Skin epidermis (tissue), 12 donors: ENCODE measurements around the gene HERC2.

Source experiments
- H3K27ac ChIP-seq, 21 experiments: fragments of 200-600 bp; sonication (generic) in 11 of 21; one replicate each; pipeline ENCODE4 v1.5.0; 2020; ENCODE audit warnings: mild to moderate bottlenecking in 3 of 21, inconsistent platforms in 2 of 21, moderate library complexity in 2 of 21
- H3K4me3 ChIP-seq, 7 experiments: fragments of 200-600 bp; sonication (generic) in 2 of 7; one replicate each; pipeline ENCODE4 v1.5.0; 2020; ENCODE audit warnings: inconsistent platforms in 2 of 7, mild to moderate bottlenecking in 2 of 7, moderate library complexity in 1 of 7

The HERC2 gene

DNA sequence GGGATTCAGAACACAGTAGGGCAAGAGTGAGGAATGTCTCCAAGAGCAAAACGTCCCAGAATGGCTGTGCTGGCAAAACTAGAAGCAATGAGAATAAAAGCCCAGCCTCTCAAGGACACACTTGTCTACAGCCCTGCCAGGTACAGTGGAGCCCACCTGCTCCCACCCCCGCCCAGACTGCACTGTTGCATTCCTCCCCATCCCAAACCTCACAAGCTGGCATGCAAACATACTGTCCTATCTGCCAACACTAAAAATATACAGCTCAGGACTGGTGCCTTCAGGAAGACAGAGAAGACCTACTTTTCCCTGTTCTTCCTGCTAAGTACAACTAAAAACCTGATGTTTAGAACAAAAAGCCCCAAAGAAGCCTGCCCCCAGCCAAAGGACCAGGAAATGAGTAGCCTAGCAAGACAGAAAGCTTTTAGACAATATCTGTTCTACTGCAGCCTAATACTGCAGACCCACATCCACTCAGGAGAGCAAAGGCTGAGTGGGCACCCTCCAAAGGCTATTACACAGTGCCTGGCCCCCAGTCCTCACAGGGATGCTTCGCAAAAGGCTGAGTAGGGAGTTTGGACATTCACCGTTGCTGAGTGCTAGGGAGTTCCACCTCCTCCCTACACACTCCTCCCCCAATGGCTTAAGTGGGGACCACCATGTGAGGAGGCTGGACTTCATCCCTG lies 236.3 kb downstream of the HERC2 start:
- H3K4me3 ChIP-seq: no peak overlapping the region
- no peak overlapping the region for H3K27ac ChIP-seq

- Histone ChIP-seq H3K27ac (no peak overlapping the region), H3K4me3 (no peak overlapping the region)
These were observed 237.4 kb downstream of the HERC2 start for GRCh38 chr15:28084547-28084946.

DNA sequence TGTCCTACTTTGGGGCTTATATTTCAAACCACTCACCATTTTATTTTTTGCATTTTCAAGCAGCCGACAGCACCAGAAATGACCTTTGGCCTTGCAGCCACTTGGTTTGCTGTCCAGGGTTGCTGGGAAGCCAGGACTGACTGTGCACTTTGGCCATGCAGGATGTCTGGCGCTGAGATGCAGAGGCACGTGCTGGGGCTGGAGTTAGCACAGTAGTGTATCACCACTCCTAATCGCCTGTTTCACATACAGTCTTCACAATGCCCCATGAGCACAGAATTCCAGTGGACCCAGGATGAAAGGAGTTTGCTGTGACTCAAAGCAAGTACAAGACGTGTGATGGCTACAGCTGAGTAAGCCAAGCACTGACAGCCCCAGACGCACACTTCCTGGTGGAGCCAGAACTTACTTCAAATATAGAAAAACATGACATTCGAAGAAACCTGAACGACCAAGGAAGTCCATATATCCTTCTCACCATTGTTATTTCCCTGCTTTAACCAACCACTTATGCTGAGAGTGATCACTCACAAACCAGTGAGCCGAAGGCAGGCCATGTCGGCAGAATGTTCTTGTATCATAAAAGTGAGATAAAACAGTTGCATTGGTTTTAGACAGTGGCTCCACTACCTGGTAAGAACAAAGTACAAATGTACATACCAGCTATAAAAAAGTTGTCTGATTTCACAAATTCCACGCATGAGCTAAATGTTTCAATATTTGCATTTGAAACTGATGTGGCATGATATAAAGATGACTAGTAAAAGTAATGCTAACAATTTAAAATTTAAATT lies 238.9 kb downstream of the HERC2 start:
- H3K27ac ChIP-seq: no peak overlapping the region

DNA sequence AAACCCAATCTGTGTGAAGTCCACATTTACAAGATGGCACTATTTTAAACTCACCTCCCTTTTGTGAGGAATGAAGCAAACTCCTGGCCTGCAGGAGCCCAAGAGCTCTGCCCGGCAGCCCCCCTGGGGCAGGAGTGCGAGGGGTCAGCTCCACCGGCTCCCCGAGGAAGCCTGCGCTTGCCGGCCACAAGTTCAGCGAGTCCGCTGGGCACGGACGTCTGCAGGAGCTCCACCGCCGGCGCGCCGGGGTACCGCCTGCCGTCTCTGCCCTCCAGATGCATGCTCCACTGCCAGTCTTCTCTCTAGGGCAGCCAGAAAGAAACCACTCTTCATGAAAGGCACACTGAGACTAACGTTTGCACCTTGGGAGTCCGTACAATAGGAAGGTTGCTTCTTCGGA lies 240.4 kb downstream of the HERC2 start:
- Histone ChIP-seq H3K4me3 (no peak overlapping the region), H3K27ac (no peak overlapping the region)

More for the DNA sequence above, 238.9 kb downstream of the HERC2 start:
- H3K4me3 ChIP-seq: no peak overlapping the region

GRCh38 chr15:28080386-28080785 lies 241.6 kb downstream of the HERC2 start:
- H3K4me3 ChIP-seq: no peak overlapping the region
- H3K27ac ChIP-seq: no peak overlapping the region

GRCh38 chr15:28079313-28079969 lies 242.5 kb downstream of the HERC2 start:
- H3K27ac ChIP-seq: no peak overlapping the region
- H3K4me3 ChIP-seq: no peak overlapping the region

- no peak overlapping the region for H3K27ac ChIP-seq
These were observed 243.7 kb downstream of the HERC2 start for GRCh38 chr15:28078191-28078719.

DNA sequence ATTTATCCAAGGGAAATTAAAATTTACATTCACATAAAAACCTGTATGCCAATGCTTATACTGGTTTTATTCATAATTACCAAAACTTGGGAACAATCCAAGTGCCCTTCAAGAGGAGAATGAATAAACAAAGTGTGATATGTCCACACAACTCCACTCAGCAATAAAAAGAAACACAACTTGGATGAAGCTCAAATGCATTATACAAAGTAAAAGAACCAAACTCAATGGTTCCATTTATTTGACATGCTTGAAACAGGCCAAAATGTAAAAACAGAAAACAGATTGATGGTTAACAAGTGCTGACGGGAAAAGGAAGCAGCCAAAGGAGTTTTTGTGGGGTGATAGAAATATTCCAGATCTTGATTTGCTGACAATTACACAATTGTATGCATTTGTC lies 246.4 kb downstream of the HERC2 start:
- H3K27ac ChIP-seq: no peak overlapping the region
- no peak overlapping the region for H3K4me3 ChIP-seq

More at GRCh38 chr15:28078191-28078719, 243.7 kb downstream of the HERC2 start:
- no peak overlapping the region for H3K4me3 ChIP-seq

GRCh38 chr15:28068930-28069329 lies 253.0 kb downstream of the HERC2 start:
- H3K27ac ChIP-seq: no peak overlapping the region
- no peak overlapping the region for H3K4me3 ChIP-seq

GRCh38 chr15:28066231-28066630 lies 255.7 kb downstream of the HERC2 start:
- no peak overlapping the region for H3K4me3 ChIP-seq
- no peak overlapping the region for H3K27ac ChIP-seq
